GM18858 (cell line): ENCODE data around the gene MAPK12.
"Not testable (repeated sequence)": the region's sequence is repeated elsewhere in the genome, so short reads cannot be mapped to it uniquely, and the experiment has no call there.

ENCODE experiments used
- ATAC-seq: cut with Tn5 transposase; IDR thresholded peaks from one replicate; pipeline ENCODE4 v1.9.1; 2021; ENCODE audit not compliant: unreplicated experiment

Gene MAPK12

DNA sequence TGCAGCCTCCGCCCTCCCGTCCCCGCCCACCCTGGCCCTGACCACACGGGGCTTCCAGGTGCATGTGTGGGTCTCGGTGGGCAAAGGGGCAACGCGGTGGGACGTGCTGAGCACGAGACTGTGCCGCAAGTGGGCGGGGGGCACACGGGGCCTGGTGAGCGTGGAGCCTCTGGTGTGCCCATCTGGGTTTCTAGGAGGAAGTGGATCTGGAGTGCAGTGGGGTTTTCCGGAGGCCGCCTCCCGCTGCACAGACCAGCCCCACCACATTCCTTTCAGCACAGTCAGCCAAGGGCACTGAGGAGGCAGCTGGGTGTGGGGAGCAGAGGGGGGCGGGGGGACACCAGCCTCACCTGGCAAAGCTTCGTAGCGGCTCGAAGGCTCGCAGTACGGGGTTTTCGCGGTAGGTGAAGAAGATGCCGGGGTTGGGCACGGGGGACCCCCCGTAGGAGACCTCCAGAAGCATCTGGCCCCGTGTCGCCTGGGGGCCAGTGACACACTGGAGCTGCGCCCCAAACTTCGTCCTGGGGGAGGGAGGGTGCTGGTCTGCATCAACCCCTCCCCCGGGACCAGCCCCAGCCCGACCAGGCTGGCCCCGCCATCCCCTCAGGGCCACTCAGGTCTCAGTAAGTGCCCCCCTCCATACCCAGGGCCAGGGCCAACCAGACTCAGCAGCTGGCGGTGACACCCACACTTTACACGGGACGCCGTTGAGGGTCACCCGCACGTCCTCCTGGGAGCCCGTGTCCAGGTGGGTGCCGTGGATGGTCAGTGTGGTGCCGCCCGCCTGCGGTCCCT is 21.1 kb upstream of the MAPK12 start:
- ATAC-seq: no peak

DNA sequence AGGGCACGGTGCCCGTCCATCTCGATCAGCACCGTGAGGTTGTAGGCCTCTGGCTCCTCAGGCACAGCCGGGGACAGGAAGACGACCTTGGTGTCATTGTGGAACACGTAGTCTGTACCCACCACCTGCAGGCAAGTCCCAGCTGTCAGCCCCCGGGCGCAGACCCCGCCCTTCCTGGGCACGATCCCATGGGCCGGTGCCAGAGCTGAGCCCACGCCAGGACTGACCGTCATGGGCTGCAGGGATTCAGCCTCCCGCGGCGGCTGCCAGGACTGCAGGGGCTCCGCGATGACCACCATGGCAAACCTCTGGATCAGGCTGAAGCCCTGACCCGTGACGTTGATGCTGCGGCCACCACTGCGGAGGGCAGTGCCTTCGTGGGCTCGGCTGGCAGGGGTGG is 20.5 kb upstream of the MAPK12 start:
- ATAC-seq: no peak

DNA sequence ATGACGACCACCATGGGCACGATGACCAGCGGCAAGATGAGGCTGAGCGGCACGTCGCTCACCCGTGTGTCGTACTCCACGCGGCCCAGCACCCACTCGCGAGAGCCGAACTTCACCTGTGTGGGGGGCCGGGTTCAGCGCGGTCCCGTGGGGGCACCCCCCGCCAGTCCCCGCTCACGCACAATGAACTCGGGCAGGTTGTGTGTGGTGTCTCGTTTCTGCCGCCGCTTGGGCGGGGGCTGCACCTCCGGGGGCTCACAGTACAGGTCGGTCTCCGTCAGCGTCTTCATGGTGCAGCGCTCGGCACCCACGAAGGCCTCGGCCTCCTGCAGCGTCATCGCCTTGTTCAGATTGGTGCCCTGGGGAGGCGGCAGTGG is 19.9 kb upstream of the MAPK12 start:
- no peak for ATAC-seq

DNA sequence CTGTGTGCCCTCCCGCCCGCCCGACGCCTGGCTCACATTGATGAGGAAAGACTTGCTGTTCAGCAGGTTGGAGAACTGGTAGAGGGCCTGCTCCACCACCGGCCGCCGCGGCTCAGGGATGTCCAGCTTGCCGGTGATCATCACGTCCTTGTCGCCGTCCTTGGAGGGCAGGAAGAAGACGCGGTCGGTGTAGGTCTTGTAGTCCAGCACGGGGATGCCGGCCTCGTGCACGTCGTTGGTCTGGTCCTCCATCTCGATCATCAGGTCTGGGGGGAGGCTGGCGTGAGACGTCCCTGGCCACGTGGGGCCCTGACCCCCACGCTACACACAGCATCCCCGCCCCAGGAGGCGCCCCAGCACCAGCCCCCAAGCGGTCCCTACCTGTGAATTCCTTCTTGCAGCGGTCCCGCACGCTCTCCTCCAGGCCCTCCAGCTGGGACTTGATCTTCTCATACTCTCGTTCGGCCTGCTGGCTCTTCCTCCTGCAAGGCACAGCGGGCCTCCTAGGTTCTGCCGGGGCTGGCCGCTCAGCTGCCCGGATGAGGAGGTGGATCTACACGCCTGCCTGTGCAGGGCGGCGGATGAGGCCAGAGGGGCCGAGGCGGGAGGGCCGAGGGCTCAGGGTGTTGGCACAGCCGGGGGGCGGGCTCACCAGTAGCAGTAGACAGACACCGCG is 19.4 kb upstream of the MAPK12 start:
- ATAC-seq: no peak

DNA sequence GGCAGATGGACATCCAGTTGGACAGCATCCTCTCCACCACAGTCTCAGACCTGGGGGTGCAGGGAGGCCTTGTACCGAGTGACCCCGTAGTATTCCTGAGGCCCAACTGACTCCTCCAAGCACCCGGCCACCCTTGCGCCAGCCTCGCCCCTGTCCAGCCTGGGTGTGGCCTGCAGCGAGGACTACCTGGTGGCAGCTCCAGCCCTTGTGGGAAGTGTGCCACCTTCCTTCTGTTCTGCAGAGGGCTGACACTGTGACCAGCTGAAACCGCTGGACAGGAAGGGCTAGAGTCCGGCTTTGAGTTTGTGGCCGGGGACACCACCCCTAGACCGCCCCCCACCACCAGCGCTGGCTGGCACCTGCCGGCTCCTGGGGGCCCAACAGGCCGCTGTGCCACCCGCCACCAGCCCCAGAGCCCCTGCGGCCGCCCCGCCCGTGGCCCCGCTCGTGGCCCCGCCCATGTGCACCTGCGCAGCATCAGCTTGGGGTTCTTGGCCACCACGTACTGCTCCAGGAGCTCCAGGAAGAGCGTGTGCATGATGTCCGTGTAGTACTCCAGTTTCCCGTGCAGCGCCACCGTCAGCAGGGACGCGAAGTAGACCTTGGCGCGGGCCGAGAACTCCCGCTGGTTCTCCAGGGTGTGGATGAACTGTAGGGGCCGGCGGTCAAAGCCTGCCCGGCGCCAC is 18.7 kb upstream of the MAPK12 start:
- ATAC-seq: no peak

DNA sequence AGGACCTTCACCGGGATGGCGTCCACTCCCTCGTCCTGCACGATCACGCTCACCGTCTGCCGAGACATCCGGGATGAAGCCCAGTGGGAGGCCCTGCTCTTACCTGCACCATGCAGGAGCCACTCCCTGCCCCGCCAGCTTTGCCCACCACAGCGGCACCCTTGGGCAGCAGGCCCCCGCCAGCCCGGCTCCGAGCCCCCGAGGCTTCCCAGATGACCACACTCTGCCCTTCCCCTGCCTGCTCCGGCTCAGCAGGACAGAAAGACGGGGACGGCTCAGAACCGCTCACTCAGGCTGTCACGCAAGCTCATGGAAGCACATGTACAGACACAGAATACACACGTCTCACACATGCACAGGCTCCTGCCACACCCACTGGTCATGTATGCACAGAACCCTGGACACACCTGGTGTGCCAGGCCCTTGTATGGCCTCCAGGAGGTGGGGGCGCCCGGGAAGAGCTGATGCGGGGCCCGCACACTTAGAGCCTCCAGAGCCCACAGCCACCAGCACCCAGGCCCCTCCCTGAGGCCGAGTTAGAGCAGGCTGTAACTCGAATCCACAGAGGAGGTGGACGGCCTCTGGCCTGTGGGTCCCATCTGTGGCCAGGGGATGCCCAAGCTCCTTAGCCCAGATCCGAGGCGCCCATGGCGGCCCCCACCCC is 17.6 kb upstream of the MAPK12 start:
- ATAC-seq: no peak

DNA sequence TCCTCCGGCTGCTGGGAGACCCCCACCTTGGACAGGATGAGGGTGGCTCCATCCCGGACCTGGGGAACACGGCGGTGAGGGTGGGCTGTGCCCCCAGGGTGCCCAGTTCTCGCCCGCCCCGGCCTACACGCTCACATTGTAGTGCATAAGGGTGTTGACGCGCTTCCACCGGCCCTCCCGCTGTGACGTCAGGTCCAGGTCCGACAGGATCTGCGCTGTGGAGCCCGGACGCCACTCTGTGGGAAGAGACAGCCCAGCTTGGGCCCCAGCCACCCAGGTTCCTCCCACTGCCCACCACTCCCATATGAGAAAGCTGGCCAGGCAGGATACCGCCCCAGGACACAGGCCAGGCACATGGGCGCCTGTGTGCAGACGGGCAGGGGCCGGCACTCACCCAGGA is 17.0 kb upstream of the MAPK12 start:
- ATAC-seq: no peak

DNA sequence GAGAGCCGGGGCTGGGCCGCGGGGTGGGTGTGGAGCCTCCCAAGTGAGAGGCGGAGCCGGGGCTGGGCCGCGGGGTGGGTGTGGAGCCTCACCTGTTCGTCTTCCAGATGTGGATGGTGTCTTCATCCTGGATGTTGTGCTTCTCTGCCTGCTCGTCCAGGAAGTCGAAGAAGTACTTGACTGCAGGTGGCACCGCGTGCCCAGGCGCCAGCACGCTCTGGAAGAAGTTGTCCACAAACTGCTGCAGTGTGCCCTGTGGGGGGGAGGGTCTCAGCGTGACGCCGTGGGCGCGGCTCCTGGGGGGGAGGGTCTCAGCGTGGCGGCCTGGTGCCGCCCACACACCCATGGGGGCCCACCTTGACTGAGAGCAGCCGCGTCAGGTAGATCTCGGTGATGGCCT is 16.3 kb upstream of the MAPK12 start:
- no peak for ATAC-seq

DNA sequence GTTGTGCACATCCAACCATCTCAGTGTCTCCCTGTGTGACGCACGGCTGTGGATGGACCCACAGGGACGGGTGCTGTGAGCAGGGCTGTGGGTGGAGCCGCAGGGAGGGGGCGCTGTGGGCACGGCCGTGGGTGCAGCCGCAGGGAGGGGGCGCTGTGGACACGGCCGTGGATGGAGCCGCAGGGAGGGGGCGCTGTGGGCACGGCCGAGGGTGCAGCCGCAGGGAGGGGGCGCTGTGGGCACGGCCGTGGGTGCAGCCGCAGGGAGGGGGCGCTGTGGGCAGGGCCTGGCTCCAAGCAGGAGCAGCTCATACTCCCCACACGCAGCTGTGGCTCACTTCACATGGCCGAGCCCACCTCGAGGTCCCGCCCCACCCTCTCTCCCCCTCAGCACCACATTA is 14.7 kb upstream of the MAPK12 start:
- ATAC-seq: no peak

DNA sequence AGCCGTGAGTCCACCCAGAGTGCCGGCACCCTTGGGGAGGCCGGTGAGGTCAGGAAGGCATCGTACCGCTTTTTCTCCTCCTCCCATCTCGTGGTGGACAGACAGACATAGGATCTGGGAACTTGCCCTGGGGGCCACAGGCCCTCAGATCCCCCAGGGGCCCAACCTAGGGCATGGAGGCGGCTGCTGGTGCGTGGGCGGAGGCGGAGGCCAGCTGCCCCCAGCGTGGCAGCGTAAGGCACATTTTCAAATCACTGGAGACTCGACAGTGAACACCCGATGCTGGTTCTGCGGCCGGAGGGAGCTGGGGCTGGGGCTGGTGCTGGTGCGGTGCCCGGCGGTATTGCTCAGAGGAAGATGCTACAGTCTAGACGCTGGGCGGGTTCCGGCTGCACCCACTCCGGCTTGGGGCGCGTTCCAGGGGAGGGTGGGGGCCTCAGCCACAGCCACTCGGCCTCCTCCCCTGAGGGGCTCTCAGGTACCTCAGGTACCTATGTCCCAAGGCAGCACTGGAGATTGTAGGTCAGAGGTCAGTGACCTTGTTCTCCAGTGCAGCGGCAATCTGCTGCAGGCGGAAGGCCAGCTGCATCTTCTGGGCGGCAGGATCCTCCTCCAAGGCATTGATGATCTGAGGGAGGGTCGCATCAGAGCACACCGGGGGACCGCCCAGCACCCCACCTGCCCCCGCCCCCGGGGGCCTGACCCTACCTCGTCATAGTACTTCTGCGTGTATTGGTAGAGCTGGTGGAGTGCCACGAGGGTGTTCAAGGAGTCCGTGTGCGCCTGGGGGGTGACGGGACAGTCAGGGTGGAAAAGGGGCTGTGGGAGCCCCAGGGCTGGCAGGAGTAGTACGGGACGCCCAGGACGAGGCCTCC is 13.9 kb upstream of the MAPK12 start:
- ATAC-seq: no peak

DNA sequence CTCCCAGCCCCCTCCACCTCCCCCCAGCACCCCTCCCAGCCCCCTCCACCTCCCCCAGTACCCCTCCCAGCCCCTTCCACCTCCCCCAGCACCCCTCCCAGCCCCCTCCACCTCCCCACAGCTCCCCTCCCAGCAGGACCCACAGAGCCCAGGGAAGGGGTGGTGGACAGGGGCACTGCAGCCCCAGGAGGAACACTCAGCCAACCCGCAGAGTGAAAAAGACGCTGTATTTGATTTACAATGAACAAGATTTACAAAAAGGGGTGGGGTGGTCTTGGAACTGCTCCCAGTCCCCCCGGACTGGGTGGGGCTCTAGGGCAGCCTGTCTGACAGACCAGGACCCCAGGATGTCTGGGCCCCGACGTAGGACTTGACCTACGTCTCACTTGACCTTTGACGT is 13.3 kb upstream of the MAPK12 start:
- no peak for ATAC-seq

DNA sequence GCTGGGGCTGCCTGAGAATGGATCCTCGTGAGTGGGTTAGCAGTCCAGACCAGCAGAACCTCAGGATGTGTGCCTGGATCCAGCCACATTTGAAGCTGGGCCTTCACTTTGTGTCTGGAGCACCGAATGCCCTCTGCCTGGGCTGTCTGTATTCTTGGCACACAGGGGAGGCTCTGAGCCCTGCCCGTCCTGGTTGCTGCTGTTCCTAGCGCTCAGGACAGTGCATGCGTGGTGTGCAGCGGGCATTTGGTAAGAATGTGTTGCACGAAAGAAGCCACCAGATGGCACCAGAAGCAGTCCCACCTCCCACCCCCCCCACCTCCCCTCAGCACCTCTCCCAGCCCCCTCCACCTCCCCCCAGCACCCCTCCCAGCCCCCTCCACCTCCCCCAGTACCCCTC is 12.8 kb upstream of the MAPK12 start:
- no peak for ATAC-seq

DNA sequence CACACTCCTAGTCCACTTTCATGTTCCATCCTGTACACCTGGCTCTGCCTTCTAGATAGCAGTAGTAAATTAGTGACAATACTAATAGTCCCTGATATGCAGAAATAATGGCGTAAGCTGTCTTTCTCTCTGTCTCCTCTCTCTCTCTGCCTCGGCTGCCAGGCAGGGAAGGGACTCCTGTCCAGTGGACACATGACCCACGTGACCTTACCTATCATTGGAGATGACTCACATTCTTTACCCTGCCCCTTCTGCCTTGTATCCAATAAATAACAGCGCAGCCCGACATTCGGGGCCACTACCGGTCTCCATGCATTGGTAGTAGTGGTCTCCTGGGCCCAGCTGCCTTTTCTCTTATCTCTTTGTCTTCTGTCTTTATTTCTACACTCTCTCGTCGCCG is 12.3 kb upstream of the MAPK12 start:
- ATAC-seq: not testable (repeated sequence)

DNA sequence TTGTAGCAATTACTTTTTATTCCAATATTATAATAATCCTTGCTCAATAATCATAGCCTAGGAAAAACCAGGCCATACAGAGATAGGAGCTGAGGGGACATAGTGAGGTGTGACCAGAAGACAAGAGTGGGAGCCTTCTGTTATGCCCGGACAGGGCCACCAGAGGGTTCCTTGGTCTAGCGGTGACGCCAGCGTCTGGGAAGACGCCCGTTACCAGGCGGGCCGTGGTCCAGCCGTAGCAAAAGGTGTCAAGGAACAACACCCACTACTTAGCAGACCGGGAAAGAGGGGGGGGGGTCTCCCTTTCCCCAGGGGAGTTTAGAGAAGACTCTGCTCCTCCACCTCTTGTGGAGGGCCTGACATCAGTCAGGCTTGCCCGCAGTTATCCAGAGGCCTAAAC is 11.9 kb upstream of the MAPK12 start:
- ATAC-seq: not testable (repeated sequence)

DNA sequence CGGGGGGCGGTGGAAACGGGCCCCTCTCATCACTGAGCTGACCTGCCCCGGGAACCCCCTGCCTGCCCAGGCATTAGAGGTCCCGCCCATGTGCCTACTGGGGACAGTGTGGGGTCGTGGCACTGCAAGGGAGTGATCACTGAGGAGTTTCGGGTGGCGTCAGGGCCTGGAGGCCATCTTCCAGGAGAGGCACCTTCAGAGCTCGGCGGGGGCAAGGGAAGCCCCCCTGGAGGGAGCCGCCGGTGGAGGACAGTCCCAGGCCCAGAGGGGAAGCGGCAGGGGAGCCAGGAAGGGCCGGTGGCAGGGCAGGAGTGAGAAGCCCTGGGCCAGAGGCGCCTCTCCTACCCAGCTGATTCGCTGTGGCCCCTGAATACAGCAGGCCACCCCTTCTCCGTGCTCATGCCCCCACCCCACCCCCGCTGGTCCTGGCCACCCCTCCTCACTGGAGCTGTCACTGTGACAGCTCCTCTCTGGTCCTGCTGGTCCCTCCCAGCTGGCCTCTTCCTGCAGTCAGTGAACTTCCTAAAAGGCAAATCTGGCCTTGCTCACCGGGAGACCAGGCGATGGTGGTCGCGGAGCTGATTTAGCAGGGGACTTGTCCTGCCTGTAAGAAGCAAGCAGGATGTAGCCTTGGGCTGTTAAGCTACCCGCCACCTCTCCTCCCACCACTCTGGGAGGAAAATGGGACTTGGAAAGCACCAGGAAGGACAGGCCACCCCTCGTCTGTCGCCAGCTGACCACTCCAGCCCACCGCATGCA is 10.7 kb upstream of the MAPK12 start:
- ATAC-seq: no peak

DNA sequence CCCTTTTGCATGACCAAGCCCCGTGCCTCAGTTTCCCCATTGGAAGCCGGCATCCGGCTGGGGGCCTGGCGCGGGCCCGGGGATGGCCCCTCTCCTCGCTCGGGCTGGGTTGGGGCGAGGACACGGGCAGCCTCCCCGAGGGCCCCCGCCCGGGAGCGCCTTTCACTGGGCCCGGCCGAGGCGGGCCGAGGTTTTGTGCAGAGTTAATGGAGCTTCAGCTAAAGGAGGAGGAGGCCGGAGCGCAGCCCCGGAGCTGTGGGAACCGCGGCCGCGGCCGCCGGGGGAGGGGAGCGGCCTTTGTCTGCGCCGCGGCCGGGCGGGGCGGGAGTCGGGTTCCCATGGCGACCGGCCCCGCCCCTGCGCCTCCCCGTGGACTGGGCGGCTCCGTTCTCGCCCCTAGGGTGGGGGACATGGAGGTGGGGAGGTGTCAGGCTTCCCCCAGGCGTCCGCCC is 10.1 kb upstream of the MAPK12 start:
- ATAC-seq: no peak

DNA sequence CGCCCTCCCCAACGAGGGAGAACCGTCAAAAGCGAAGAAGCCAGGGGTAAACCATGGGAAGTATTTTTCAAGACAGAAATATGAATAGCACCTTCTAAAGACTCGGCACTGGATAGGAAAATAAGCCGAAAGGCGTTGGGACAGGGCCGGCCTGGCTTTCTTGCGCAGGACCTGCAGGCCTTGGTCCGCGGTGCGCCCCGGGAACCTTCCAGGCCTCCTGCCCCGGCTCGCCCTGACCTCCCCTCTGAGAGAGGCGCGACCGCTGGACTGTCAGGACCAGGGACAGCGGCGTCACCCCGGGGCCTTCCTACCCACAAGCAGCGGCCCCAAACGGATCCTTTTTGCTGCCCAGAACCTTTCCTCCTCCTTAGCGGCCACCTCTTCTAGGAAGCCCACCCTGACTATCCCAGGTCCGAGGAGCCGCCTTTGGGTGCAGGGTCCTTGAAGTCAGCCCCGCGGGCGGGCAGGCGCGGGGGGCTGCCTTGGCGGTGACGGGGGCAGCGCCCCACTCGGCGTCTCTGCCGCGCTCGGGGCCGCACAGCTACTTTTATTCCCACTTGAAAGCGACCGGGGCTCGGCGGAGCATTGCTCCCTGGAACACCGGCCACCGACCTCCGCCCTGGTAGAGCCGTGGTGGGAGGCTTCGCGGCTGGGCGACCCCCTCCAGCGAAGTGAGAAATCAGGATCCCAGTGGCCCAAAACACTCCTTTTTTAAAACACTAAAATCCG is 9.3 kb upstream of the MAPK12 start:
- ATAC-seq: no peak

DNA sequence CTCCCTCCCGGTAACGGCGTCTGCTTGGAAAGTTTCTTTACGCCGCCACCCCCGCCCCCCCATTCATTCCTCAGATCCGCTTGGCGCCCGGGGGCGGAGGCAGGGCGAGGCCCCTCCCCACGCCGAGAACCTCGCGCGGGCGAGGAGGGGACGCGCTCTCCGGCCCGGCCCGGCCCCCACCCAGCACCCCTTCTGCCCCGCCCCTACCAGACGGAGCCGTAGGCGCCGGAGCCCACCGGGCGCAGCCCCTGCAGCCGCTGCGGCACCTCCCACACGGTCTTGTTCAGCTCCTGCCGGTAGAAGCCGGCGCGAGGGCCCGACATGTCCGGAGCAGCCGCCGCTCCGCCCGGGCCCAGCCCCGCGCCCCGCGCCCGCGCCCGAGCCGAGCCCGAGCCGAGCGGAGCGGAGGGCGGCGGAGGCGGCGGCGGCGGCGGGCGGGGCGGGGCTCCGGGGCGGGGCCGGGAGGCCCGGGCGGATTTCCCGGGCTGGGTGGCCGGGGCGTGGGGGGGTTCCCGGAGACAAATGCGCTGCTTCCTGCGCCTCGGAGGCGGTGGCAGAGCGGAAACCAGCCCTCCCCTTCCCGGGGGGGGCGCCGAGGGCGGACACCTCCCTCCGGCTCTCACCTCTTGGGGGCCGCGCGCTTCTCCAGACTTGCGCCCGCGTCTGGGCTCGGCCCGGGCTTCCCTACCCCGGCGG is 8.6 kb upstream of the MAPK12 start, which contains the start of gene MAPK11:
Gene MAPK11 (minus strand): TSS at position 411 of the 696 bp plus-strand sequence. CDS start 88 bp downstream, at position 323.
- ATAC-seq: no peak
